Loucy (cell line): ENCODE measurements around the gene CEP164.

Experiments used
- EZH2phosphoT487 ChIP-seq: fragments of 200-600 bp; IDR thresholded peaks from 2 replicates; pipeline ENCODE4 v1.6.1; 2018; ENCODE audit warnings: antibody characterized with exemption, mild to moderate bottlenecking, moderate library complexity, borderline replicate concordance
- TF ChIP-seq, protein P1 (sequence below): fragments of 200-600 bp; sonication (generic); conservative IDR thresholded peaks from 2 replicates; pipeline ENCODE4 v1.5.1; 2014; ENCODE audit warnings: mild to moderate bottlenecking, antibody characterized with exemption, low read length

DNA sequence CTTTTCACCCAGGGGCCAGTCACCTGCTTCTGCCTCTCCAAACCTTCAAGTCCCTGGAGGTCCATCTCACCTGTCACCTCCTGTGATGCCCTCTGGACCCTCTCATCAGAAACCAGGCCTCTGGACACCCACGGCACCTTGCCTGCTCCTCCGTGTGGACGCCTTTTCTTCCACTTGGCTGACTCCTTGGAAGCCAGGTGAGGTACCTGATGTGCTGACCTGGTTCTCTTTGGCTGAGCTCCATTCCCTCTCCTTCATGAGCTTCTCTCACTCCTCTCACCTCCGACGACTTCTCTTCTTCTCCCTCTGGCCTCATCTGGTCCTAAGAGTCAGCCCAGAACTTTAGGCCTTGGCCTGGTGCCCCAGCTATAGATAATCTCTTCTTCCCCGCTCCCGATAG is 99.3 kb downstream of the CEP164 start:
- TF ChIP-seq, protein P1, sequence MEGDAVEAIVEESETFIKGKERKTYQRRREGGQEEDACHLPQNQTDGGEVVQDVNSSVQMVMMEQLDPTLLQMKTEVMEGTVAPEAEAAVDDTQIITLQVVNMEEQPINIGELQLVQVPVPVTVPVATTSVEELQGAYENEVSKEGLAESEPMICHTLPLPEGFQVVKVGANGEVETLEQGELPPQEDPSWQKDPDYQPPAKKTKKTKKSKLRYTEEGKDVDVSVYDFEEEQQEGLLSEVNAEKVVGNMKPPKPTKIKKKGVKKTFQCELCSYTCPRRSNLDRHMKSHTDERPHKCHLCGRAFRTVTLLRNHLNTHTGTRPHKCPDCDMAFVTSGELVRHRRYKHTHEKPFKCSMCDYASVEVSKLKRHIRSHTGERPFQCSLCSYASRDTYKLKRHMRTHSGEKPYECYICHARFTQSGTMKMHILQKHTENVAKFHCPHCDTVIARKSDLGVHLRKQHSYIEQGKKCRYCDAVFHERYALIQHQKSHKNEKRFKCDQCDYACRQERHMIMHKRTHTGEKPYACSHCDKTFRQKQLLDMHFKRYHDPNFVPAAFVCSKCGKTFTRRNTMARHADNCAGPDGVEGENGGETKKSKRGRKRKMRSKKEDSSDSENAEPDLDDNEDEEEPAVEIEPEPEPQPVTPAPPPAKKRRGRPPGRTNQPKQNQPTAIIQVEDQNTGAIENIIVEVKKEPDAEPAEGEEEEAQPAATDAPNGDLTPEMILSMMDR = no peak
- TF ChIP-seq EZH2phosphoT487 = no peak
